NCI-H146 treated with DMSO at 0.1 percent for 48 hours (cell line): ENCODE data around the gene PAGE1.
"Not testable (repeated sequence)": the region's sequence is repeated elsewhere in the genome, so short reads cannot be mapped to it uniquely, and the experiment has no call there.

Source experiments
- DNase-seq: peaks from one replicate; lab custom pipeline; 2025; ENCODE audit not compliant: unreplicated experiment; lab: John Stamatoyannopoulos, UW

PAGE1 gene, protein sequence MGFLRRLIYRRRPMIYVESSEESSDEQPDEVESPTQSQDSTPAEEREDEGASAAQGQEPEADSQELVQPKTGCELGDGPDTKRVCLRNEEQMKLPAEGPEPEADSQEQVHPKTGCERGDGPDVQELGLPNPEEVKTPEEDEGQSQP

GRCh38 chrX:49695276-49696180, at the start of gene PAGE1:
Gene PAGE1 (minus strand): TSS chrX:49695984. CDS start chrX:49694770, 1,214 bp downstream.
- no peak for DNase-seq

DNA sequence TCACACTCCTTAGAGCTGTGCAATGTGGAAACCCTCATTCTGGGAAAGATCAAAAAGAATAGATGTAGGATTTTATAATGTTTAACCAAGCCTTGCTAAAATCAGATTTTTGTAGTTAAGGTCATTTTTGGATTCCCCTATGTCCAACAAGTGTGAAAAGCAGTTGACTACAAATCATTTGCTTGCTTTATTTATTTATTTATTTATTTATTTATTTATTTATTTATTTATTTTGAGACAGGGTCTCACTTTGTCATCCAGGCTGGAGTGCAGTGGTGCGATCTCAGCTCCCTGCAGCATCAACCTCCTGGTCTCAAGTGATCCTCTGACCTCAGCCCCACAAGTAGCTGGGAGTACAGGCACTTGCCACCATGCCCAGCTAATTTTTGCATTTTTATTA, 45.7 kb upstream of the PAGE1 start:
- DNase-seq, result not testable (repeated sequence)

- DNase-seq, result no peak
Measured at GRCh38 chrX:49727847-49728246, 32.1 kb upstream of the PAGE1 start.

DNA sequence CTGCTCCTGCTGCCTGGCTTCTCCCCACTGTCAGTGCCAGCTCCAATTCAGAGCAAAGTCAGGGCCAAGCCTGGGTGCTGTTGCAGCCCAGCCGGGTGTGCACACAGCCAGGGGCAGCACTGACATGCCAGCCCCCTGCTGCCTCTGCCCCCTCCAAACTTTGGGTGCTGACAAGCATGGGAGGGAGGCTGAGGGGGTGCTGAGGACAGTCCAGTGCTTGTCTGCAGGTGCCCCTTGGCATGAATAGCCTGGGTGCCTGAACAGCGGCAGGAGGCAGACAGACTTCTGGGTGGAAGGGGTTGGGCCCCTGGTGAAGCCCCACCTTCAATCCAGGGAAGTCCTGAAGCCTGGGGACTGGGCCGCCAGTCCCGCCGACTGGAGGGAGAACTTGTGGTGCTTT, 31.2 kb upstream of the PAGE1 start:
- DNase-seq, result no peak

DNA sequence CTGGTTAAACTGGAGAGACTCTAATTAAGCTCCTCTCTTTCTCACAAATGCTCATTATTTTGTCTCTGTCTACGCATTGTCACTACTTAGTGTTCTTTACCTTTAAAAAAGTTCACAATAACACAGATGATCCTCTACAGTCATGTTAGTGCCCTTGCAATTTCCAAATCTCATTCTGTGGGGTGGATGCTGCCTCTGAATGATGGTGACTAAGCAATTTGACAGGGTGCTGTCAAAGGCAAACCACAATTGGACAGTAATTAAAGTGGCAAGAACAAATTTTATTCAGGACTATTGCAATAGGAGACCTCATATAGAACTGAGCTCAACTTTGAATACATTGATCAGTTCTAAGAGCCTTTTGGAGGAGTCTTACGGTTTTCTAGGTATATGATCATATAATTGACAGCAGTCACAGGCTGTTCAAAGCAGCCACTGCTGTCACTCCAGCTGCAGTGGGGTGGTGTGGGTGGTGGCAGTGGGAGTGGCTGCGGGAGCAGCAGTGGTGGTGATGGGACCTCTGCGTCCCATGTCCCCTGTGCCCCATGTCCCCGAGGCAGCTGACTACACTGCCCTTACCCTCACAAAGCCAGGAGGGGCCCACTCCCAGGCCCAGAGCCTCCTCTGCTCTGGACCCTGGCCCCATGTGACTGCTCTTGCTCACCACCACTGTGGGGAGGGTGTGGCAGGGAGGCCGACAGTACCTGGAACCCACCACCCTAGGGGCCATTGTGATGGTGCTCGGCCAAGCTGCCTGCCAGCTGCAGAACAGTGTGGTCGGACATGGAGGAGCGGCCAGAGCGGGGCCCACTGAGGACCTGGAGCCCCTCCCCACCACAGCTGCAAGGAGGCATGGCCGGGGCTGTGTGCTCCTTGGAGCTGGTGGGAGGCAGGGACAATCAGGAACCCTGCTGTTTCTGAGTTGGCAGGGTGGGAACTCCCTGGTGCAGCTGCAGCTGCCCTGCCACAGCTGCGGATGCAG, 30.4 kb upstream of the PAGE1 start:
- no peak for DNase-seq

DNA sequence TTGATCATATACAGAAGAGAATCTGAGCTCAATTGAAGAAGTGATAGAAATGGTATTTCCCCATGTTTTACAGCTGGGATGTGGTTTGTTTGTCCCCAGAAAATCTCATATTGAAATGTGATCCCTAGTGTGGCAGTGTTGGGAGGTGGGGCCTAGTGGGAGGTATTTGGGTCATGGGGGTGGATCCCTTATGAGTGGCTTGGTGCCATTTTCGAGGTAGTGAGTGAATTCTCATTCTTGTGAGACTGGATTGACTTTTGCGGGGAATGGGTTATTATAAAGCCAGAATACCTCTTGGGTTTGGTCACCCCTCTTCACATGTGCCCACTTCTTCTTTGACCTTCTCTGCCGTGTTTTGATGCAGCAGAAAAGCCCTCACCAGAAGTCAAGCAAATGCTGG, 29.6 kb upstream of the PAGE1 start:
- no peak for DNase-seq

DNA sequence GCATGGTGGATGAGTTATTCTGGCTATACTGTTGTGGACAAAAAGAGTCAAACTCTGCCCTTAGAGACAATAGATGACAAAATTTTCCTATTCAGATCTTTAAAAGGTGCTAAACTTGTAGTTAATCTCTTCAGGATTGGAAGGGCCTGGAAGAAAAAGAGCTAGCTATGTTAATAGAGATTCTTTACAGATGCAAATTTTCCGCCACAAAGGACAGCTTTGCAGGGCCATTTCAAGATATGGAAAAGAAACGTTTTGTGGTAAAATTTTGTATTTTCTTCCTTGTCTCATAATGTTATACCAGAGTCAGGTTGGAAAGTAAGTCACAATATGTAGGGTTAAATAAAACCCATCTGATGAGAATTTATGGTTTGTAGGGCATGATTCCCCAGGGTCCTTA, 24.3 kb upstream of the PAGE1 start:
- not testable (repeated sequence) for DNase-seq

DNA sequence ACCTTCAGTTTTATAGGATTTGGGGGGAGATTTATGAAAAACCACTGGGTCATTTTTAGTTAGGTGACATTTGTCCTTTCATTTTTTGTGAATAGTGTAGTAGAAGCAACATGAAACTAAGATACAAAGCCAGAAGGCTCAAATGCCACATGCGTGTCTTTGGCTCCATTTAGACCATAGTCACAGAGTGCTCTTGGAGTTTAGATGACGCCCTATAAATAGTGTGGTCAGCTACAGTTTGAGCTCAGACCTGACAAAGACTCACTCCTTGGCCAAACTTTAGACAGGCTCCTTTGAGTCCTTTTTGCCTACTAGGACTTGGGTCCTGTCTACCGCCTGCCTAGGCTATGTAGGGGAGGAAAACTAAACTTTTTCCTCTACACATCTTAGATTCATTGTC, 16.8 kb upstream of the PAGE1 start:
- no peak for DNase-seq

DNA sequence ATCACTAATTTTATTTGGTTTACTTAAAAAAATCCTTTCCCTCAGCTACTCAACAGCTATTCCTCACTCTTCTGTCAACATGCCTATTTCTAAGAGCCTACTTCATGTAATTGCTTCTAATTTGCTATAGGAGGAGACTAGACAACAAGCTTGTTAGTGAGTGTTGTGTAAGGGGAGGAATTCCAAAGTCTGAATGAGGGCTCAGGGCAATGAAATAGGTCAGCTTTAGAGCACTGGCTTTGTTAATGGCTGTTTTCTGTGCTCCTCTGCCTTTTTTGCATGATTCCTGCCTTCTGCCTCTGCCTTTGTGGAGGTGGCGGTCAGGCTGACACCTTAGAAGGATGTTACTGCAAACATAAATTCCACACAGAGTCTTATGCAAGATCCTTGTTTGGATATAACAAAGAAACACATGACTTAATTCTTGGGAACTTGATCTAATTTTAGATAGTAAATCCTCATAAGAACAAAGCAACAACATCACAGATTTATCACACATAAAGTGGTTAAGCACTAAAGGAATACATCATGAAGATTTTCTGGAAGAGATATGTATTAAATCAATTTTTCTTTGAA, 15.0 kb upstream of the PAGE1 start:
- no peak for DNase-seq

DNA sequence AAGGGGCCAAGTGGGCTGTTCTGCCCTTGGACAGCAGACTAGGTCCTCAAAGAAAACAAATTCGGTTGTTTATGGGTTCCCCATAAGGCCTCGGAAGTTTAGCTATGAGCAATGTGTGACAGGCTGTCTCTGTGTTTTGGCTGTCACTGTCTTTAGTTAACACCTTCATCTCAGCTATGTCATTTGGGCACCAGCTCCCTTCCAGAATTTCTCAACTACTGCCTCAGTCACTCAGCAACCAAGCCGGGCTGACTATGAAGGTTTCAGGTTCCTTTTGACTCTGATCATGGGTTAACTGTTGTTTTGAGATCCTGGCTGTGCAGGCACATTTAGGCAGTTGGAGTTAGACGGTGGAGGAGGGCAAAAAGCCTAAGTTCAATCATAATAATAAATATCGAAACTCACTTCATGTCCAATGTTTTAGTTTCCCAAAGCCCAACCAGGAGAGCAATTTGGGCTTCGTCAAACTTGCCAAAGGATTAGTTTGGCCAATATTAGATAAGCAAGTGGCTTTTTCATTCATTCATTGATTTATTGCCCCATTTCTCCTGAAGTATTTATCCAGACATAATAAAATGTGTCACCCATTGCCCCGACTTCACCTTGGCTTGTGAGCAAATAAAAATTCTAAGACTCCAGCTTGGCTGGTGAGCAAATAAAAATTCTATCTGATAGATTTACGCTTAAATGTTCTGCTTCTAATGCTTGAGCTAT, 9.1 kb upstream of the PAGE1 start:
- DNase-seq, result no peak

GRCh38 chrX:49701933-49702332, 6.1 kb upstream of the PAGE1 start:
- no peak for DNase-seq

DNA sequence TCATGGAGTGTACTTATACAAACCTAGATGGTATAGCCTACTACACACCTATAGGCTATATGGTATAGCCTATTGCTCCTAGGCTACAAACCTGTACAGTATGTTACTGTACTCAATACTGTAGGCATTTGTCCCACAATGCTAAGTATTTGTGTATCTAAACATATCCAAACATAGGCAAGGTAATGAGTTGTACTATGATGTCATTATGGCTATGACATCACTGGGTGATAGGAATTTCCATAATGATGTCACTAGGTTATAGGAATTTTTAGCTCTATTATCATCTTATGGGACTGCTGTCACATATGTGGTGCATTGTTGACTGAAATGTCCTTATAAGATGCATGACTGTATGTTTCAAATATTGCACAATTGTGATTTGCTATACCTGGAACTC, 5.5 kb upstream of the PAGE1 start:
- DNase-seq, result no peak

DNA sequence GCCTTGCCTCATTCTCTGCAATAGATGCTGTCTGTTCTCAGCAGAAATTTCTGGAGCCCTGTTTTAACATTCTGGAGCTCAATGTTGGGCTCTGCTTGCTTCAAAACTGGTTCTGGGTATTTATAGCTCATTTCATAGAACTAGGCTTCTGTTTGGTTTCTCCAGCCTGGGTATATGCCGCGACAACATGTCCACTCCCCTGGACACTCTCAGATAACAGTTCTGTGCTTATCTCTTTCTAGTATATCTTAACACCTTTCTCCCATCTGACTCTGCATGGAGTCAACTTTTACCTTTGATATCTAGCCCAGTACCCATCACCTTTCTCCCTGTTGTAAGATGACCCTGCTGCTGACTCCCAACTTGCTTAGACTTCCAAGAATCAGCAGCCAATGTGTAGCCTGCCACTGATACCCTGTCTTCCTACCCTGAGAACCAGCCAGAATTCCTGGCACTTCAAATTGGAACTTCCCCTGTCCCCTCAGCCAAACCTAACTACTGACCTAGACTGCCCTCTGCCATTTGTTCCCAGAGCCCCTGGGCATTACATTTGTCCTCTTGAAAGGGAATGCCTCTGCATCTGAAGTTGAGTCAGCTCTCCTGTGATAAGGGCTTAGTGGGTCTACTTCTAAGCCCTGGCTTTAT, 20.6 kb downstream of the PAGE1 start:
- no peak for DNase-seq

- no peak for DNase-seq
Measured at GRCh38 chrX:49673394-49673793, 22.4 kb downstream of the PAGE1 start.

DNA sequence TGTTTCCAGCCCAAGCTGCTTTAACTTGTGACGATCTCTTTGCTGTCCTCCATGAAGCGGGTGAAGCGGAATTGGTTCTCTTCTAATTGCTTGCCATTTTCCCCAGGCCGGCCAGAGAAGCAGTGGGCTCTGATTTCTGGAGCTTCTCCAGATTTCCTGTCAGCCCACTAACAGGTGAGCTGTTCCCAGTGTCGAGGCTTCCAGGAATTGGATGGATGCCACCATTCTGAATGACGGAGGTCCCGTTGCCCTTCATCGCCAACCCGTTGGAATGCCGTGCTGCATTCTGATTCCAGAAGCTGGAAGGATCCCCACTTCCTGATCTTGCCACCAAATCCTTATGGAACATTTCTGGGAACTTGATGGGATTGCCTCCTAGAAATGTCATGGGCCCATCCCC, 31.0 kb downstream of the PAGE1 start:
- DNase-seq, result no peak

DNA sequence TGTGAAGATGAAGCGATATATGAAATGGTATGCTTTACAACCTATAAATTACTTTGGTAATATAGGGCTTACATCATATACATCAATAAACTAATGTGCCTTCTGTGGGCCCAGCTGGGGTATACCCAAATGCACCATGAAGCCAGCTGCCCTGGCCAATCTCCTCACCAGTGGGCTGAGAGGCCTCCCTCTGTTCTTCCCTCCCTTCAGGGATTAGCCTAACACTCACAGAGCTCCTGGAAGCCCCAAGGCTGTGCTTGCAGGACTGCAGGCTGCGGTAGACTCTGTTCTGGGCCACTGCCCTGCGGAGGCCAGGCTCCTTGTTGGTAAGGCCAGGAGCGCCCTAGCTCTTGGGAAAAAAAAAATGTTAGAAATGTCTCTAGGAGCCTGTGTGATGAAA, 33.9 kb downstream of the PAGE1 start:
- DNase-seq, result no peak

DNA sequence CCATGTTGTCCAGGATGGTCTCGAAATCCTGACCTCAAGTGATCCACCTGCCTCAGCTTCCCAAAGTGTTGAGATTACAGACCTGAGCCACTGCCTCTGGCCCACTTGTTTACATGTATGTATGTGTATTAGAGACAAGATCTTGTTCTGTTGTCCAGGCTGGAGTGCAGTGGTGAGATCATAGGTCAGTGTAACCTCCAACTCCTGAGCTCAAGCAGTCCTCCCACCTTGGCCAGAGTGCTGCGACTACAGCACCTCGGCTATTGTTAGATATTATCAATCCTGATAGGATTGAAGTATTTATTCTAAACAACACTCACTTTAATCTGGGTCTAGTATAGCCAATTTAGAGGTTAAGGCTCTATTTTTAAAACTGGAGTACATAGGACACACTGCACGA, 36.0 kb downstream of the PAGE1 start:
- no peak for DNase-seq

- no peak for DNase-seq
Measured at GRCh38 chrX:49656533-49656932, 39.3 kb downstream of the PAGE1 start.

DNA sequence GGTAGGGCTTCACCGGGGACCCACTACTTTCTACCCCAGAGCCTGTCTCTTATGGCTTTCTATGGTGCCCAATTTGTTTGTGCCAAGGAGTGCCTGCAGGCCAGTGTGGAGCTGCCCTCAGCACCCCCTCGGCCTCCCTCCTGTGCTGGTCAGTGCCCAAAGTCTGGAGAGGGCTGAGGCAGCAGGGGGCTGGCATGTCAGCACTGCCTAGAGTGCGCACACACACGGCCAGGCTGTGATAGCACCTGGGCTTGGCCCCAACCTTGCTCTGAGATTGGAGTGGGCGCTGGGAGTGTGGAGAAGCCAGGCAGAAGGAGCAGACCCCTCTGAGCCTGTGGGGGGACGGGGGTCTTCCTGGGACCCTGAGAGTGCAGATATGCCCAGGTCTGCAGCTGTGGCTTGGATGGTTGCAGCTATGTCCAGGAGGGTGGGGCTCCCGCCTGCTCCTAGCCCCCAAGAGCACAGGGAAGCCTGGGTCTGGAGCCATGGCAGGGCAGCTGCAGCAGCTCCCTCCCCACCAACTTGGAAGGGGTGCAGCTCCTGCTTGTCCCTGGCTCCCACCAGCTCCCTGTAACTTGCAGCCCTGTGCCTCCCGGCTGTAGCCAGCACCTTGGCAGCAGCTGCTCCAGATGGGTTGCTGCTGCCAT, 50.7 kb downstream of the PAGE1 start:
- DNase-seq, result no peak
